ENCODE results near the gene LSP1. TPM values are rescaled to one million over a fixed set of nuclear protein-coding genes. Genes with fewer than 3 reads are reported as not detected.
"Not testable (repeated sequence)": the region's sequence is repeated elsewhere in the genome, so short reads cannot be mapped to it uniquely, and the experiment has no call there.

The LSP1 gene
- total RNA-seq, 1 donor from 2014 or later: not detected

GRCh38 chr11:1875093-1875850 is 22.4 kb downstream of the LSP1 start:
- no peak overlapping the region for H3K27ac Mint-ChIP-seq
- H3K36me3 Mint-ChIP-seq (ENCODE audit: insufficient read depth): no peaks in the 10 kb centered on the region

GRCh38 chr11:1875851-1876301 is 23.0 kb downstream of the LSP1 start:
- DNase-seq (ENCODE audit: low spot score, unreplicated experiment); H3K9me3 Mint-ChIP-seq (ENCODE audit: low read depth); H3K27me3 Mint-ChIP-seq; H3K4me1 Mint-ChIP-seq (ENCODE audit: low read depth); H3K4me3 Mint-ChIP-seq (ENCODE audit: low read depth); H3K27ac Mint-ChIP-seq; H3K36me3 Mint-ChIP-seq (ENCODE audit: insufficient read depth): not testable (repeated sequence)

More at GRCh38 chr11:1875093-1875850, 22.4 kb downstream of the LSP1 start:
- Mint-ChIP-seq H3K27me3 (peaks cover 10% of the 10 kb centered on the region), H3K4me1 (ENCODE audit: low read depth) (no peaks in the 10 kb centered on the region), H3K9me3 (ENCODE audit: low read depth) (no peaks in the 10 kb centered on the region), H3K4me3 (ENCODE audit: low read depth) (no peak overlapping the region)
- DNase-seq (ENCODE audit: low spot score, unreplicated experiment): no peak
- no peak for TF ChIP-seq CTCF (IDR thresholded peaks at IDR 0.05; ENCODE audit: unreplicated experiment)

GRCh38 chr11:1876361-1877063 is 23.6 kb downstream of the LSP1 start:
- Mint-ChIP-seq H3K27ac (no peak overlapping the region), H3K4me1 (ENCODE audit: low read depth) (no peaks in the 10 kb centered on the region), H3K9me3 (ENCODE audit: low read depth) (no peaks in the 10 kb centered on the region), H3K27me3 (peaks cover 3% of the 10 kb centered on the region), H3K4me3 (ENCODE audit: low read depth) (no peak overlapping the region), H3K36me3 (ENCODE audit: insufficient read depth) (no peaks in the 10 kb centered on the region)
- peak; percentile 56 for DNase-seq (ENCODE audit: low spot score, unreplicated experiment)
- TF ChIP-seq CTCF (IDR thresholded peaks at IDR 0.05; ENCODE audit: unreplicated experiment): peak; percentile 57

DNA sequence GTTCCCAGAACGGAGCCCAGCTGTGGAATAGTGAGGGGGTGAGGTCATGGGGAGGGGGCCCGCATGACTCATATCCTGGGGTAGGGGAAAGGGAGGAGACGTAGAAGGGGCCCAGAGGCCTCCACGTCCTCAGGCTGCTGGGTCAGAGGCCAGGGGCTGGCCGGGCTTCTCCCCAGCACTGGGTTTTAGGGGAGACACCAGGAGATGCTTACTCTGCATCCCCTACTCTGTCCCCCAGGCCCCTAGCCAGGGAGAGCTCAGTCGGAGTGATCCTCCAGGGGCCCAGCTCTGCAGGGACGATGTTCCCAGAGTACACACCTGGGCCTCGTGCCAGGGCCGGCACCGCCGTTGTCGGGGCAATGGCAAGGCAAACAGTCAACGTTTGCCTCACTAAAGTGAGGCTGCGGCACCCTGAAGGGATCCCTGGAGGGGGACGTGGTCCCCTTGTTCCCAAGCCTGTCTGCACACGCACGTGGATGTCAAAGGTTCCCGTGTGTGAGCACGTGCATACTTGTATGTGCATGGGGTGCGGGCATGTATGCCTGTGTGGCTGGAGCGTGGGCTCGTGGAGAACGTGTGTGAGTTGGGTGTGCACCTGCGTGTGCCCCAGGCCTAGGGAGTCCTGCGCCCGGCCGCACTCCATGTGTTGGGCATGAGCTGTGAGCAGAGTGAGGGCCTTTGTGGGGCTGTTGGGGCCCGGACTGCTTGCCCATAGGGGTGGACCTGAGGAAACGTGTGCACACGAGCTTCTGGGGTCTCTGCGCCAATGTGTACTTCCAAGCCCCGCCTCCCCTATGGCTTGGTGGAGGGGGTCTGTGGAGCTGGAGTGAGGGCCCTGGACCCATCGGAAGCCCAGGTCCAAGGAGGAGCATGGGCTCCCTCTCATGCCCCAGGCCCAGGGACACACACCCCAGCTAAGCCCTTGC is 24.6 kb downstream of the LSP1 start:
- TF ChIP-seq CTCF (IDR thresholded peaks at IDR 0.05; ENCODE audit: unreplicated experiment): no peak
- Mint-ChIP-seq H3K36me3 (ENCODE audit: insufficient read depth) (no peaks in the 10 kb centered on the region), H3K9me3 (ENCODE audit: low read depth) (no peaks in the 10 kb centered on the region), H3K4me1 (ENCODE audit: low read depth) (no peaks in the 10 kb centered on the region), H3K27me3 (peaks cover 3% of the 10 kb centered on the region), H3K4me3 (ENCODE audit: low read depth) (no peak overlapping the region), H3K27ac (no peak overlapping the region)
- DNase-seq (ENCODE audit: low spot score, unreplicated experiment): no peak

GRCh38 chr11:1878137-1879031 is 25.5 kb downstream of the LSP1 start:
- Mint-ChIP-seq H3K4me1 (ENCODE audit: low read depth) (peaks cover 2% of the 10 kb centered on the region), H3K36me3 (ENCODE audit: insufficient read depth) (no peaks in the 10 kb centered on the region), H3K9me3 (ENCODE audit: low read depth) (no peaks in the 10 kb centered on the region), H3K27ac (no peak overlapping the region), H3K4me3 (ENCODE audit: low read depth) (no peak overlapping the region), H3K27me3 (peaks cover 3% of the 10 kb centered on the region)
- DNase-seq (ENCODE audit: low spot score, unreplicated experiment): no peak
- TF ChIP-seq CTCF (IDR thresholded peaks at IDR 0.05; ENCODE audit: unreplicated experiment): no peak

Measured in progenitor cell of endocrine pancreas (in vitro differentiated cells).